NT2/D1 (cell line): ENCODE results near the gene ODAD3.
"Not testable (repeated sequence)": the region's sequence is repeated elsewhere in the genome, so short reads cannot be mapped to it uniquely, and the experiment has no call there.

Experiments used
- DNase-seq: peaks from one replicate; pipeline ENCODE4 v3.0.0-alpha.2; 2011; ENCODE audit warnings: low read depth, low spot score
- H3K27me3 ChIP-seq: 2 replicates; pipeline ENCODE4 v1.6.0; 2011; ENCODE audit warnings: mild to moderate bottlenecking; ENCODE audit not compliant: insufficient read length, insufficient read depth
- H3K36me3 ChIP-seq: 2 replicates; pipeline ENCODE4 v1.6.1; 2011; ENCODE audit warnings: mild to moderate bottlenecking, low read length, mixed read lengths; ENCODE audit not compliant: insufficient read depth, insufficient read length
- H3K4me1 ChIP-seq: 2 replicates; pipeline ENCODE4 v1.5.1; 2011; ENCODE audit not compliant: insufficient read depth, insufficient read length
- H3K4me3 ChIP-seq: 2 replicates; pipeline ENCODE4 v1.5.1; 2011; ENCODE audit warnings: low read depth; ENCODE audit not compliant: insufficient read length
- H3K9ac ChIP-seq: 2 replicates; pipeline ENCODE4 v1.6.0; 2011; ENCODE audit warnings: low read depth; ENCODE audit not compliant: insufficient read length
- H3K9me3 ChIP-seq: 2 replicates; pipeline ENCODE4 v1.5.1; 2011; ENCODE audit warnings: mild to moderate bottlenecking, low read length; ENCODE audit not compliant: insufficient read depth
- SUZ12 ChIP-seq: IDR thresholded peaks from 2 replicates; pipeline ENCODE4 v1.6.1; 2011; ENCODE audit not compliant: insufficient read length, insufficient read depth; ENCODE audit errors: extremely low read depth
- YY1 ChIP-seq: IDR thresholded peaks from 2 replicates; pipeline ENCODE4 v1.6.1; 2011; ENCODE audit not compliant: insufficient read length, insufficient read depth
- ZNF274 ChIP-seq: IDR thresholded peaks from 2 replicates; pipeline ENCODE4 v1.6.1; 2011; ENCODE audit warnings: mild to moderate bottlenecking, low read depth, low read length

The ODAD3 gene

GRCh38 chr19:11380653-11381537 is 54.0 kb downstream of the ODAD3 start:
- TF ChIP-seq YY1 (no peak), SUZ12 (no peak), ZNF274 (no peak)
- H3K36me3 ChIP-seq = peaks cover 15% of the 10 kb centered on the region
- peak; percentile 98 for DNase-seq
- no peaks in the 10 kb centered on the region for H3K9me3 ChIP-seq
- peak overlapping the region; percentile 84 for H3K9ac ChIP-seq
- peak overlapping the region; percentile 61 for H3K4me3 ChIP-seq
- H3K4me1 ChIP-seq = peaks cover 7% of the 10 kb centered on the region
- H3K27me3 ChIP-seq = no peaks in the 10 kb centered on the region

- H3K4me1 ChIP-seq = peaks cover 10% of the 10 kb centered on the region
- DNase-seq = no peak
- H3K9ac ChIP-seq = no peak overlapping the region
- no peaks in the 10 kb centered on the region for H3K27me3 ChIP-seq
- no peak for TF ChIP-seq YY1
- no peak for TF ChIP-seq SUZ12
- no peak for TF ChIP-seq ZNF274
- no peaks in the 10 kb centered on the region for H3K9me3 ChIP-seq
- H3K36me3 ChIP-seq = peaks cover 19% of the 10 kb centered on the region
- peak overlapping the region; percentile 61 for H3K4me3 ChIP-seq
Measured at GRCh38 chr19:11379857-11380350, 55.0 kb downstream of the ODAD3 start.

GRCh38 chr19:11379269-11379845 is 55.6 kb downstream of the ODAD3 start:
- not testable (repeated sequence) for DNase-seq, H3K4me3 ChIP-seq, H3K27me3 ChIP-seq, H3K9me3 ChIP-seq
- Histone ChIP-seq H3K9ac (peak overlapping the region; percentile 46), H3K4me1 (peaks cover 10% of the 10 kb centered on the region), H3K36me3 (peaks cover 19% of the 10 kb centered on the region)

- Histone ChIP-seq H3K9me3 (no peaks in the 10 kb centered on the region), H3K4me3 (no peak overlapping the region), H3K27me3 (no peaks in the 10 kb centered on the region), H3K4me1 (peaks cover 13% of the 10 kb centered on the region), H3K36me3 (peaks cover 19% of the 10 kb centered on the region), H3K9ac (no peak overlapping the region)
- no peak for DNase-seq
- TF ChIP-seq SUZ12 (no peak), YY1 (no peak), ZNF274 (no peak)
Measured at GRCh38 chr19:11378319-11379189, 56.4 kb downstream of the ODAD3 start.

- peaks cover 13% of the 10 kb centered on the region for H3K4me1 ChIP-seq
- no peak for DNase-seq
- no peaks in the 10 kb centered on the region for H3K9me3 ChIP-seq
- H3K27me3 ChIP-seq = no peaks in the 10 kb centered on the region
- no peak overlapping the region for H3K9ac ChIP-seq
- peaks cover 19% of the 10 kb centered on the region for H3K36me3 ChIP-seq
- TF ChIP-seq SUZ12 (no peak), YY1 (no peak), ZNF274 (no peak)
- no peak overlapping the region for H3K4me3 ChIP-seq
Measured at GRCh38 chr19:11377756-11378155, 57.2 kb downstream of the ODAD3 start.

- no peak for DNase-seq
Measured at GRCh38 chr19:11377237-11377636, 57.7 kb downstream of the ODAD3 start.

More at GRCh38 chr19:11377237-11377636, 57.7 kb downstream of the ODAD3 start:
- Histone ChIP-seq H3K4me3 (no peak overlapping the region), H3K4me1 (peaks cover 13% of the 10 kb centered on the region), H3K36me3 (peaks cover 19% of the 10 kb centered on the region), H3K9ac (no peak overlapping the region), H3K9me3 (no peaks in the 10 kb centered on the region), H3K27me3 (no peaks in the 10 kb centered on the region)
- TF ChIP-seq YY1 = no peak
- TF ChIP-seq SUZ12 = no peak
- no peak for TF ChIP-seq ZNF274
